ENCODE measurements around the gene MYRIP.

GRCh38 chr3:39907981-39908380 is 98.6 kb downstream of the MYRIP start:
- no peak for TF ChIP-seq CTCF (conservative IDR thresholded peaks at IDR 0.05; ENCODE audit: low read depth in 2 of 2)
- no peak for TF ChIP-seq EZH2 (IDR thresholded peaks at IDR 0.05; ENCODE audit: low read depth, unreplicated experiment)
- no peak for TF ChIP-seq REST (IDR thresholded peaks at IDR 0.05; ENCODE audit: unreplicated experiment)
- no peak for TF ChIP-seq POLR2AphosphoS5 (IDR thresholded peaks at IDR 0.05; ENCODE audit: low read depth)
- TF ChIP-seq ZNF331 (CRISPR knock-in tag; IDR thresholded peaks at IDR 0.05; ENCODE audit: low read depth) = no peak
- TF ChIP-seq, protein P1, sequence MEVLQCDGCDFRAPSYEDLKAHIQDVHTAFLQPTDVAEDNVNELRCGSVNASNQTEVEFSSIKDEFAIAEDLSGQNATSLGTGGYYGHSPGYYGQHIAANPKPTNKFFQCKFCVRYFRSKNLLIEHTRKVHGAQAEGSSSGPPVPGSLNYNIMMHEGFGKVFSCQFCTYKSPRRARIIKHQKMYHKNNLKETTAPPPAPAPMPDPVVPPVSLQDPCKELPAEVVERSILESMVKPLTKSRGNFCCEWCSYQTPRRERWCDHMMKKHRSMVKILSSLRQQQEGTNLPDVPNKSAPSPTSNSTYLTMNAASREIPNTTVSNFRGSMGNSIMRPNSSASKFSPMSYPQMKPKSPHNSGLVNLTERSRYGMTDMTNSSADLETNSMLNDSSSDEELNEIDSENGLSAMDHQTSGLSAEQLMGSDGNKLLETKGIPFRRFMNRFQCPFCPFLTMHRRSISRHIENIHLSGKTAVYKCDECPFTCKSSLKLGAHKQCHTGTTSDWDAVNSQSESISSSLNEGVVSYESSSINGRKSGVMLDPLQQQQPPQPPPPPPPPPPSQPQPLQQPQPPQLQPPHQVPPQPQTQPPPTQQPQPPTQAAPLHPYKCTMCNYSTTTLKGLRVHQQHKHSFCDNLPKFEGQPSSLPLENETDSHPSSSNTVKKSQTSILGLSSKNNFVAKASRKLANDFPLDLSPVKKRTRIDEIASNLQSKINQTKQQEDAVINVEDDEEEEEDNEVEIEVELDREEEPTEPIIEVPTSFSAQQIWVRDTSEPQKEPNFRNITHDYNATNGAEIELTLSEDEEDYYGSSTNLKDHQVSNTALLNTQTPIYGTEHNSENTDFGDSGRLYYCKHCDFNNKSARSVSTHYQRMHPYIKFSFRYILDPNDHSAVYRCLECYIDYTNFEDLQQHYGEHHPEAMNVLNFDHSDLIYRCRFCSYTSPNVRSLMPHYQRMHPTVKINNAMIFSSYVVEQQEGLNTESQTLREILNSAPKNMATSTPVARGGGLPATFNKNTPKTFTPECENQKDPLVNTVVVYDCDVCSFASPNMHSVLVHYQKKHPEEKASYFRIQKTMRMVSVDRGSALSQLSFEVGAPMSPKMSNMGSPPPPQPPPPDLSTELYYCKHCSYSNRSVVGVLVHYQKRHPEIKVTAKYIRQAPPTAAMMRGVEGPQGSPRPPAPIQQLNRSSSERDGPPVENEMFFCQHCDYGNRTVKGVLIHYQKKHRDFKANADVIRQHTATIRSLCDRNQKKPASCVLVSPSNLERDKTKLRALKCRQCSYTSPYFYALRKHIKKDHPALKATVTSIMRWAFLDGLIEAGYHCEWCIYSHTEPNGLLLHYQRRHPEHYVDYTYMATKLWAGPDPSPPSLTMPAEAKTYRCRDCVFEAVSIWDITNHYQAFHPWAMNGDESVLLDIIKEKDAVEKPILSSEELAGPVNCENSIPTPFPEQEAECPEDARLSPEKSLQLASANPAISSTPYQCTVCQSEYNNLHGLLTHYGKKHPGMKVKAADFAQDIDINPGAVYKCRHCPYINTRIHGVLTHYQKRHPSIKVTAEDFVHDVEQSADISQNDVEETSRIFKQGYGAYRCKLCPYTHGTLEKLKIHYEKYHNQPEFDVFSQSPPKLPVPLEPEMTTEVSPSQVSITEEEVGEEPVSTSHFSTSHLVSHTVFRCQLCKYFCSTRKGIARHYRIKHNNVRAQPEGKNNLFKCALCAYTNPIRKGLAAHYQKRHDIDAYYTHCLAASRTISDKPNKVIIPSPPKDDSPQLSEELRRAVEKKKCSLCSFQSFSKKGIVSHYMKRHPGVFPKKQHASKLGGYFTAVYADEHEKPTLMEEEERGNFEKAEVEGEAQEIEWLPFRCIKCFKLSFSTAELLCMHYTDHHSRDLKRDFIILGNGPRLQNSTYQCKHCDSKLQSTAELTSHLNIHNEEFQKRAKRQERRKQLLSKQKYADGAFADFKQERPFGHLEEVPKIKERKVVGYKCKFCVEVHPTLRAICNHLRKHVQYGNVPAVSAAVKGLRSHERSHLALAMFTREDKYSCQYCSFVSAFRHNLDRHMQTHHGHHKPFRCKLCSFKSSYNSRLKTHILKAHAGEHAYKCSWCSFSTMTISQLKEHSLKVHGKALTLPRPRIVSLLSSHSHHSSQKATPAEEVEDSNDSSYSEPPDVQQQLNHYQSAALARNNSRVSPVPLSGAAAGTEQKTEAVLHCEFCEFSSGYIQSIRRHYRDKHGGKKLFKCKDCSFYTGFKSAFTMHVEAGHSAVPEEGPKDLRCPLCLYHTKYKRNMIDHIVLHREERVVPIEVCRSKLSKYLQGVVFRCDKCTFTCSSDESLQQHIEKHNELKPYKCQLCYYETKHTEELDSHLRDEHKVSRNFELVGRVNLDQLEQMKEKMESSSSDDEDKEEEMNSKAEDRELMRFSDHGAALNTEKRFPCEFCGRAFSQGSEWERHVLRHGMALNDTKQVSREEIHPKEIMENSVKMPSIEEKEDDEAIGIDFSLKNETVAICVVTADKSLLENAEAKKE (CRISPR knock-in tag; IDR thresholded peaks at IDR 0.05) = no peak
- TF ChIP-seq CREB1 (CRISPR knock-in tag; IDR thresholded peaks at IDR 0.05; ENCODE audit: low read depth) = no peak
